ENCODE measurements around the gene FAM170A. TPM values are rescaled to one million over a fixed set of nuclear protein-coding genes. Genes with fewer than 3 reads are reported as not detected.

FAM170A gene
- total RNA-seq, 1 donor from 2014 or later: not detected

DNA sequence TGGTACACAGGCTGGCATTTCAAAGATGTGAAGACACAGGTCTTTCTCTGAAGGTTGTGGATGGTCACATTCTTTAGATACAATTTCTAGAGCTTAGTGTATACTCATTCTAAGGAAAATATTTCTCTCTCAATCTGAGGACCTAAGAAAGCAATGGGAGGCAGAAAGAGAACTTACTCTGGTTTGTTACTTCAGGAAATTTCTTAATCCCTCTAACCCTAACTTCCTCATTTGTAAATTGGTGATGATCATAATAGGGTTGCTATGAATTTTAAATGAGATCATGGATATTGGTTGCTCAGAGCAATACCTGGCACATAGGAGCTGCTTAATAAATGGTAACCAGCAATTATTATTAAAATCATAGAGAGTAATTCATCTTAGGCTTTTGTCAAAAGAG lies 22.1 kb downstream of the FAM170A start:
- Mint-ChIP-seq H3K36me3 (ENCODE audit: unreplicated experiment) (no peaks in the 10 kb centered on the region), H3K27ac (ENCODE audit: unreplicated experiment) (no peak overlapping the region), H3K9me3 (ENCODE audit: unreplicated experiment) (no peaks in the 10 kb centered on the region), H3K4me1 (ENCODE audit: unreplicated experiment) (no peaks in the 10 kb centered on the region), H3K4me3 (ENCODE audit: unreplicated experiment) (no peak overlapping the region), H3K27me3 (ENCODE audit: unreplicated experiment) (no peaks in the 10 kb centered on the region)
- TF ChIP-seq, protein P1, sequence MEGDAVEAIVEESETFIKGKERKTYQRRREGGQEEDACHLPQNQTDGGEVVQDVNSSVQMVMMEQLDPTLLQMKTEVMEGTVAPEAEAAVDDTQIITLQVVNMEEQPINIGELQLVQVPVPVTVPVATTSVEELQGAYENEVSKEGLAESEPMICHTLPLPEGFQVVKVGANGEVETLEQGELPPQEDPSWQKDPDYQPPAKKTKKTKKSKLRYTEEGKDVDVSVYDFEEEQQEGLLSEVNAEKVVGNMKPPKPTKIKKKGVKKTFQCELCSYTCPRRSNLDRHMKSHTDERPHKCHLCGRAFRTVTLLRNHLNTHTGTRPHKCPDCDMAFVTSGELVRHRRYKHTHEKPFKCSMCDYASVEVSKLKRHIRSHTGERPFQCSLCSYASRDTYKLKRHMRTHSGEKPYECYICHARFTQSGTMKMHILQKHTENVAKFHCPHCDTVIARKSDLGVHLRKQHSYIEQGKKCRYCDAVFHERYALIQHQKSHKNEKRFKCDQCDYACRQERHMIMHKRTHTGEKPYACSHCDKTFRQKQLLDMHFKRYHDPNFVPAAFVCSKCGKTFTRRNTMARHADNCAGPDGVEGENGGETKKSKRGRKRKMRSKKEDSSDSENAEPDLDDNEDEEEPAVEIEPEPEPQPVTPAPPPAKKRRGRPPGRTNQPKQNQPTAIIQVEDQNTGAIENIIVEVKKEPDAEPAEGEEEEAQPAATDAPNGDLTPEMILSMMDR (IDR thresholded peaks at IDR 0.05): no peak
- no peak for DNase-seq (ENCODE audit: extremely low spot score, unreplicated experiment)

DNA sequence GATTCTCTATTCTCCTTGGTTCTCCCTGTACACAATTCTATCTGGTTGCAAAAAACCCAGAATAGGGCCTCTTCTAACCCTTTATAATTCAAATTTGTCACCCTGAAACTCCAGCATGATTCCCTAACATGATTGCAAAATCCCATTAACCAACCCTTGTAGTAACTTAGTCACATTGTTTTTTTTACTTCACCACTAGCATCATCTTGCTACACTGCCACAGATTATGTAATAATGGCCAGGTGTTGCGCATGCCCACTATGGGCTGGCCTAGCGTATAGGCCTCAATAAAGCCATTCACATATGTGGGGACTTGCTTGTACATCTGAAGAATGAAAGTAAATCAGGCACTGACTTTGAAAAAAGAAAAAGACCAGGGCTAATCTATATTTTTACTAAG lies 25.7 kb downstream of the FAM170A start:
- no peak for DNase-seq (ENCODE audit: extremely low spot score, unreplicated experiment)
- no peaks in the 10 kb centered on the region for H3K27me3 Mint-ChIP-seq (ENCODE audit: unreplicated experiment)
- H3K27ac Mint-ChIP-seq (ENCODE audit: unreplicated experiment): no peak overlapping the region
- H3K36me3 Mint-ChIP-seq (ENCODE audit: unreplicated experiment): no peaks in the 10 kb centered on the region
- no peaks in the 10 kb centered on the region for H3K4me1 Mint-ChIP-seq (ENCODE audit: unreplicated experiment)
- TF ChIP-seq, protein P1 (IDR thresholded peaks at IDR 0.05): no peak
- no peaks in the 10 kb centered on the region for H3K9me3 Mint-ChIP-seq (ENCODE audit: unreplicated experiment)
- no peak overlapping the region for H3K4me3 Mint-ChIP-seq (ENCODE audit: unreplicated experiment)

DNA sequence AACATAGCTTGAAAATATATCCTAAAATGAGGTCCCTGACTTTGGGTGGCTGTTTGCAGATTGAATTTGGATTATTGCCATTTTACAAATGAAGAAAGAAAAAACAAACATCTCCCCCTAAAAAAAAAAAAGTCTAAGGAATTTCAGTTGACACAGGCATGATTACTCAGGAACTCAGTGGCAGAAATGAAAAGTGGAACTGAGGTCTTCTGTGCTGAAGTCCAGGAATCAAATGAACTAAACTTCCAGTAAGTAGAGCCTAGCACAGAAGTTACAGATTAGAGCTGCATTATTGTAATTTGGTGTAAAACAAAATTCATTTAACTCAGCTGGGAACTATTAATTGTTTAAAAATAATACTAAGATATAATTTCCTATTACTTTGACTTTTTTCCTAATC lies 26.7 kb downstream of the FAM170A start:
- Mint-ChIP-seq H3K9me3 (ENCODE audit: unreplicated experiment) (no peaks in the 10 kb centered on the region), H3K27ac (ENCODE audit: unreplicated experiment) (no peak overlapping the region), H3K4me1 (ENCODE audit: unreplicated experiment) (no peaks in the 10 kb centered on the region), H3K4me3 (ENCODE audit: unreplicated experiment) (no peak overlapping the region), H3K27me3 (ENCODE audit: unreplicated experiment) (no peaks in the 10 kb centered on the region), H3K36me3 (ENCODE audit: unreplicated experiment) (no peaks in the 10 kb centered on the region)
- DNase-seq (ENCODE audit: extremely low spot score, unreplicated experiment): no peak
- TF ChIP-seq, protein P1 (IDR thresholded peaks at IDR 0.05): no peak

DNA sequence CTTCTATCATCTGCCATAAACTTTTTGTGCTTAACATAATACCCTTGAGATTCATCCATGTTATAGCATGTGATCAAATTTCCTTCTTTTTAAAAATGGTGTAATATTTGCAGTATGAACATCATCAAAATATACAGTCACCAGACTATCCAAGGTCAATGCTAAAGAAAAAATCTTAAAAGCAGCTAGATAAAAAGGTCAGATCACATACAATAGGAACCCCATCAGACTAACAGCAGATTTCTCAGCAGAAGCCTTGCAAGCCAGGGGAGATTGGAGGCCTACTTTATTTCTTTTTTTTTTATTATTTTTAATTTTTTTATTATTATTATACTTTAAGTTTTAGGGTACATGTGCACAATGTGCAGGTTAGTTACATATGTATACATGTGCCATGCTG lies 37.2 kb downstream of the FAM170A start:
- TF ChIP-seq, protein P1 (IDR thresholded peaks at IDR 0.05): no peak
- no peak overlapping the region for H3K4me3 Mint-ChIP-seq (ENCODE audit: unreplicated experiment)
- H3K4me1 Mint-ChIP-seq (ENCODE audit: unreplicated experiment): no peaks in the 10 kb centered on the region
- DNase-seq (ENCODE audit: extremely low spot score, unreplicated experiment): no peak
- no peaks in the 10 kb centered on the region for H3K36me3 Mint-ChIP-seq (ENCODE audit: unreplicated experiment)
- no peak overlapping the region for H3K27ac Mint-ChIP-seq (ENCODE audit: unreplicated experiment)
- no peaks in the 10 kb centered on the region for H3K9me3 Mint-ChIP-seq (ENCODE audit: unreplicated experiment)
- H3K27me3 Mint-ChIP-seq (ENCODE audit: unreplicated experiment): peaks cover 2% of the 10 kb centered on the region

DNA sequence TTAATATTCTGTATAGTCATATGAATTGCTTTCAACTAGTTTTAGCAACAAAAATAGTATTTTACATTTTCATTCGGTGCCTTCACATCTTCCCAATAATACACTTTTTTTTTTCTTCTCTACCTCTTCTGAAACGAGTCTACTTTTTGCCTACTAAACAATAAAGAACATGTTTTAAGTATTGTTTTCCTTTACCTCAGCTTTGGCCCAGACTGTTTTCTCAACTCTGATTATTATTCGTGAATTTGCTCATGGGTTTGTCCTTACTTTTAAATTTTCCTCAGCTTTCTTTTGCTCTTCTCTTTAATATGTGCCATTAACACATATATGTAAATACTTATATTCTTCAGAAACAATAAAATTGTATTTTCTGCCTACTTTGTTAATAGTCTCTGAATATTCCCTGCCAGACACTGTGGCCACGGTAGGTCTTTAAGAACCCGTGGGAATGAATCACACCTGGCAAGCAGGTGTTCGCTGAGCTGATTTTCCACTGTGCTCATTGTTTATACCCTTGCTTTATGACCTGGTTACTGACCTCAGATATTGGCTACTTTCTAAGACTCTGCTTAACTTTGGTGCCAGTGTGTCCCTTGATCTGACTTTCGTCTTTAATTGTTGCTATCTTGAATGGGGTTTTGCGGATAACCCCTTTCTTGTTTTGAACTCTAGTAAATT lies 49.1 kb downstream of the FAM170A start:
- H3K36me3 Mint-ChIP-seq (ENCODE audit: unreplicated experiment): no peaks in the 10 kb centered on the region
- no peak overlapping the region for H3K4me3 Mint-ChIP-seq (ENCODE audit: unreplicated experiment)
- DNase-seq (ENCODE audit: extremely low spot score, unreplicated experiment): no peak
- peaks cover 8% of the 10 kb centered on the region for H3K9me3 Mint-ChIP-seq (ENCODE audit: unreplicated experiment)
- no peaks in the 10 kb centered on the region for H3K4me1 Mint-ChIP-seq (ENCODE audit: unreplicated experiment)
- H3K27me3 Mint-ChIP-seq (ENCODE audit: unreplicated experiment): peaks cover 2% of the 10 kb centered on the region
- H3K27ac Mint-ChIP-seq (ENCODE audit: unreplicated experiment): no peak overlapping the region
- TF ChIP-seq, protein P1 (IDR thresholded peaks at IDR 0.05): no peak
